Sigmoid colon (tissue), 4 donors: Measurements from ENCODE around the gene RGS11.

Source experiments
- POLR2A ChIP-seq, 2 donors: fragments of 450-650 bp; IDR thresholded peaks; one replicate each; pipeline ENCODE4 v1.6.1; 2016; ENCODE audit warnings: antibody characterized with exemption in 2 of 2, mild to moderate bottlenecking in 2 of 2, moderate library complexity in 2 of 2
- POLR2AphosphoS5 ChIP-seq, 4 donors: sonication (generic); formaldehyde crosslinking; IDR thresholded peaks; one replicate each; pipeline ENCODE4 v1.6.1; 2017; ENCODE audit warnings: antibody characterized with exemption in 4 of 4
- TF ChIP-seq, protein P1 (sequence below), 4 experiments: fragments of 450-650 bp in 3 of 4; fragments of 200-600 bp in 1 of 4; IDR thresholded peaks; one replicate each; pipeline ENCODE4 v1.5.1; 2016 to 2019; ENCODE audit warnings: antibody characterized with exemption in 4 of 4, mild to moderate bottlenecking in 3 of 4, moderate library complexity in 2 of 4

DNA sequence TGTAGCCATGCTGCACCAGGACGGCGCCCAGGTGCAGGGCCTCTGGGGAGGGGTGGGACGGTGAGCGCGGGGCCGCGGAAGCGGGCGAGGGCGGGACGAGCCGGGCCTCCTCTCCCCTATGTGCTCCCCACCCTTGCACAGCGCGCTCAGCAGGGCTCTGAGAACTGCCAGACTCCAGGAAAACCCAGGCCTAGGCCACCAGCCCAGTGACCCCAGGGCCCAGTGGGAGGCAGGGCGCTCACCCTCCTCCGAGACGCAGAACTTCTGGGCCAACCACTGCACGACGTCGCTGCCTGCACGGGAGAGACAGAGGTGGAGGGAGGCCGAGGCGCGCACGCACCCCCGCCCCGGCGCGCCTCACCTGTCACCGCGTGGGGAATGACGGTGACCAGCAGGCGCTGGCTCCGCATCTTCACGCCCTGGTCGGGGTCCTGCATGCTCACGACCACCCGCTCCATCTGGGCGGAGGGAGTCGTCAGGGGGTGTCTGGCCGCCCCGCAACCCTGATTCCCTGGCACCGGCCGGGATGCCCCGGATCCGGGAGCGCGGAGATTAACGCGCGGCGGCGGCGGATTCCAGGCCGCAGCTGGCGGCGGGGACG lies 603 bp downstream of the RGS11 start:
- TF ChIP-seq, protein P1, sequence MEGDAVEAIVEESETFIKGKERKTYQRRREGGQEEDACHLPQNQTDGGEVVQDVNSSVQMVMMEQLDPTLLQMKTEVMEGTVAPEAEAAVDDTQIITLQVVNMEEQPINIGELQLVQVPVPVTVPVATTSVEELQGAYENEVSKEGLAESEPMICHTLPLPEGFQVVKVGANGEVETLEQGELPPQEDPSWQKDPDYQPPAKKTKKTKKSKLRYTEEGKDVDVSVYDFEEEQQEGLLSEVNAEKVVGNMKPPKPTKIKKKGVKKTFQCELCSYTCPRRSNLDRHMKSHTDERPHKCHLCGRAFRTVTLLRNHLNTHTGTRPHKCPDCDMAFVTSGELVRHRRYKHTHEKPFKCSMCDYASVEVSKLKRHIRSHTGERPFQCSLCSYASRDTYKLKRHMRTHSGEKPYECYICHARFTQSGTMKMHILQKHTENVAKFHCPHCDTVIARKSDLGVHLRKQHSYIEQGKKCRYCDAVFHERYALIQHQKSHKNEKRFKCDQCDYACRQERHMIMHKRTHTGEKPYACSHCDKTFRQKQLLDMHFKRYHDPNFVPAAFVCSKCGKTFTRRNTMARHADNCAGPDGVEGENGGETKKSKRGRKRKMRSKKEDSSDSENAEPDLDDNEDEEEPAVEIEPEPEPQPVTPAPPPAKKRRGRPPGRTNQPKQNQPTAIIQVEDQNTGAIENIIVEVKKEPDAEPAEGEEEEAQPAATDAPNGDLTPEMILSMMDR (IDR thresholded peaks at IDR 0.05): no peak
- TF ChIP-seq POLR2AphosphoS5 (IDR thresholded peaks at IDR 0.05) (no peak), POLR2A (IDR thresholded peaks at IDR 0.05) (no peak)
